ENCODE data around the gene RNF5. TPM values are rescaled to one million over a fixed set of nuclear protein-coding genes. Genes with fewer than 3 reads are reported as not detected.

The RNF5 gene
- polyA plus RNA-seq, 1 donor from 2014 or later, result 369 TPM

DNA sequence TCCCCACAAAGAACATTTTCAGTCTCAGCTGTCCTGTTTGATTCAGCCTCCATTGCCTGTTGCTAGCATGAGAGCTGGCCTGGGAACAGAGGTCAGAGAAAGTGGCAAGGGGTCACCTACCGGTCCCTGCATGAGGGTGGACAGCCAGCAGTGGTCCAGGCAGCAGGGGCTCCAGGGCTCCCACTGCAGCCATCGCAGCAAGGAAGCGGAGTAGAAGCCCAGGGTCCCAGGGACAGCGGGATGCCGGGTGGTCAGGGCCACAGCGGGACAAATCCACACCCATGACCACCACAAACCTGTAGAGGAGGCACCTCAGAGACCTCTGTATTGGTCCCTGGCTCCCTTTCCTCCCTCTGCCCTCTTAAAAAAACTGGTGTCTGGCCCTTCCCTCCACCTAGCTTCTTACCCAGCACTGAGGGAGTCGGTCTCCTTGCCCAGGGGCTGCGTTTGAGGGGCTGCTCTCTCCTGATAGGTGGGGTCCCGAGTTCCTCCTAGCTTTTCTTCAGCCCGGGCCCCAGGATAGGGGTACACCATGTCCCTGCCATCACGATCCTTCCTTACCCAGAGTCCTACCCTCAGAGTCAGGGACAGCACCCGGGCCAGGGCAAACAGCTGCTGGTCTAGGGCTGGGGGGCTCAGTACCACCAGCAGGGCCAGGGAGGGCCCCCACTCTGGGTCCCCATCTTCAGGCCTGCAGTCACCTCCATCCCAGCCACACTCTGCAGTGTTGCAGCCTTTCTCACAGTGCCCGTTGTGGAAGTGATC, 22.7 kb downstream of the RNF5 start:
- Histone ChIP-seq H3K4me3 (ENCODE audit: low read length) (no peak overlapping the region), H3K9me3 (ENCODE audit: low read length) (no peaks in the 10 kb centered on the region), H2AFZ (ENCODE audit: low read depth, low read length) (no peak overlapping the region), H3K27ac (ENCODE audit: low read length) (no peak overlapping the region), H3K4me2 (ENCODE audit: low read length) (no peak overlapping the region), H3F3A (ENCODE audit: insufficient read depth, low read length, poor library complexity, severe bottlenecking) (no peaks in the 10 kb centered on the region), H3K27me3 (ENCODE audit: insufficient read depth, low read depth, low read length) (no peaks in the 10 kb centered on the region), H3K79me2 (replicated peaks; ENCODE audit: insufficient read depth, low read length) (no peaks in the 10 kb centered on the region), H3K9me2 (ENCODE audit: insufficient read depth, low read length) (no peaks in the 10 kb centered on the region), H3K9ac (ENCODE audit: low read length) (no peak overlapping the region), H4K20me1 (ENCODE audit: insufficient read depth) (no peaks in the 10 kb centered on the region), H3K36me3 (ENCODE audit: insufficient read depth, low read length) (no peaks in the 10 kb centered on the region)
- TF ChIP-seq MXI1 (conservative IDR thresholded peaks at IDR 0.05; ENCODE audit: poor library complexity, severe bottlenecking) (no peak), EZH2 (IDR thresholded peaks at IDR 0.05; ENCODE audit: borderline replicate concordance, insufficient read depth, low read length, poor library complexity, severe bottlenecking) (no peak), EP300 (conservative IDR thresholded peaks at IDR 0.05; ENCODE audit: poor library complexity, severe bottlenecking) (no peak), TAF1 (IDR thresholded peaks at IDR 0.05; ENCODE audit: low read depth) (no peak), CTCF (IDR thresholded peaks at IDR 0.05; ENCODE audit: poor library complexity, severe bottlenecking) (no peak), RAD21 (conservative IDR thresholded peaks at IDR 0.05) (no peak), SMC3 (conservative IDR thresholded peaks at IDR 0.05; ENCODE audit: poor library complexity) (no peak), POLR2AphosphoS5 (IDR thresholded peaks at IDR 0.05) (no peak)
- TF ChIP-seq, protein P1, sequence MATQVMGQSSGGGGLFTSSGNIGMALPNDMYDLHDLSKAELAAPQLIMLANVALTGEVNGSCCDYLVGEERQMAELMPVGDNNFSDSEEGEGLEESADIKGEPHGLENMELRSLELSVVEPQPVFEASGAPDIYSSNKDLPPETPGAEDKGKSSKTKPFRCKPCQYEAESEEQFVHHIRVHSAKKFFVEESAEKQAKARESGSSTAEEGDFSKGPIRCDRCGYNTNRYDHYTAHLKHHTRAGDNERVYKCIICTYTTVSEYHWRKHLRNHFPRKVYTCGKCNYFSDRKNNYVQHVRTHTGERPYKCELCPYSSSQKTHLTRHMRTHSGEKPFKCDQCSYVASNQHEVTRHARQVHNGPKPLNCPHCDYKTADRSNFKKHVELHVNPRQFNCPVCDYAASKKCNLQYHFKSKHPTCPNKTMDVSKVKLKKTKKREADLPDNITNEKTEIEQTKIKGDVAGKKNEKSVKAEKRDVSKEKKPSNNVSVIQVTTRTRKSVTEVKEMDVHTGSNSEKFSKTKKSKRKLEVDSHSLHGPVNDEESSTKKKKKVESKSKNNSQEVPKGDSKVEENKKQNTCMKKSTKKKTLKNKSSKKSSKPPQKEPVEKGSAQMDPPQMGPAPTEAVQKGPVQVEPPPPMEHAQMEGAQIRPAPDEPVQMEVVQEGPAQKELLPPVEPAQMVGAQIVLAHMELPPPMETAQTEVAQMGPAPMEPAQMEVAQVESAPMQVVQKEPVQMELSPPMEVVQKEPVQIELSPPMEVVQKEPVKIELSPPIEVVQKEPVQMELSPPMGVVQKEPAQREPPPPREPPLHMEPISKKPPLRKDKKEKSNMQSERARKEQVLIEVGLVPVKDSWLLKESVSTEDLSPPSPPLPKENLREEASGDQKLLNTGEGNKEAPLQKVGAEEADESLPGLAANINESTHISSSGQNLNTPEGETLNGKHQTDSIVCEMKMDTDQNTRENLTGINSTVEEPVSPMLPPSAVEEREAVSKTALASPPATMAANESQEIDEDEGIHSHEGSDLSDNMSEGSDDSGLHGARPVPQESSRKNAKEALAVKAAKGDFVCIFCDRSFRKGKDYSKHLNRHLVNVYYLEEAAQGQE (IDR thresholded peaks at IDR 0.05; ENCODE audit: borderline replicate concordance), result no peak

DNA sequence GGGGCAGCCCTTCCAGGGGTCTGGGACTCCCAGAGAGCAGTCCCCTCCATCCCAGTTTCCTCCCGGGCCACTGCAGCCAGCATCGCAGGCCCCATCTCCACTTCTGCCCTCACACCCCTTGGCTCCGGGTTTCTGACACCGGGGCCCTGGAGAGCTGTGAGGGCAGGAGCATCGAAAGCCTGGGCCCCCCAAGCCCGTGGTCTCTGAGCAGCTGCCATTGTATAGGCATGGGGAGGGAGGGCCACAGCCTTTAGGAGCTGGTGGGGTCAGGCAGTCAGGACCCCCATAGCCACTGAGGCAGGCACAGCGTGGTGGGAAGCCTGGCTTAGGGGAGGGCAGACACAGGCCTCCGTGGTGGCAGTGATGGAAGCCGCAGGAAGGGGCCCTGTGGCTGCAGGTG, 24.0 kb downstream of the RNF5 start:
- Histone ChIP-seq H2AFZ (ENCODE audit: low read depth, low read length) (no peak overlapping the region), H3K9me3 (ENCODE audit: low read length) (no peaks in the 10 kb centered on the region), H3K36me3 (ENCODE audit: insufficient read depth, low read length) (no peaks in the 10 kb centered on the region), H3K79me2 (replicated peaks; ENCODE audit: insufficient read depth, low read length) (no peaks in the 10 kb centered on the region), H3K9me2 (ENCODE audit: insufficient read depth, low read length) (no peaks in the 10 kb centered on the region), H3F3A (ENCODE audit: insufficient read depth, low read length, poor library complexity, severe bottlenecking) (no peaks in the 10 kb centered on the region), H3K27ac (ENCODE audit: low read length) (no peak overlapping the region), H4K20me1 (ENCODE audit: insufficient read depth) (no peaks in the 10 kb centered on the region), H3K9ac (ENCODE audit: low read length) (no peak overlapping the region), H3K4me2 (ENCODE audit: low read length) (no peak overlapping the region), H3K27me3 (ENCODE audit: insufficient read depth, low read depth, low read length) (no peaks in the 10 kb centered on the region), H3K4me3 (ENCODE audit: low read length) (no peak overlapping the region)
- no peak for TF ChIP-seq TAF1 (IDR thresholded peaks at IDR 0.05; ENCODE audit: low read depth)
- no peak for TF ChIP-seq SMC3 (conservative IDR thresholded peaks at IDR 0.05; ENCODE audit: poor library complexity)
- TF ChIP-seq, protein P1 (IDR thresholded peaks at IDR 0.05; ENCODE audit: borderline replicate concordance), result no peak
- TF ChIP-seq EP300 (conservative IDR thresholded peaks at IDR 0.05; ENCODE audit: poor library complexity, severe bottlenecking), result no peak
- TF ChIP-seq POLR2AphosphoS5 (IDR thresholded peaks at IDR 0.05), result no peak
- TF ChIP-seq EZH2 (IDR thresholded peaks at IDR 0.05; ENCODE audit: borderline replicate concordance, insufficient read depth, low read length, poor library complexity, severe bottlenecking), result no peak
- TF ChIP-seq MXI1 (conservative IDR thresholded peaks at IDR 0.05; ENCODE audit: poor library complexity, severe bottlenecking), result no peak
- no peak for TF ChIP-seq CTCF (IDR thresholded peaks at IDR 0.05; ENCODE audit: poor library complexity, severe bottlenecking)
- no peak for TF ChIP-seq RAD21 (conservative IDR thresholded peaks at IDR 0.05)
